HG03565 (cell line): Measurements from ENCODE around the gene PEX11A.

ENCODE experiments used
- ATAC-seq: cut with Tn5 transposase; IDR thresholded peaks from one replicate; pipeline ENCODE4 v1.9.1; 2021; ENCODE audit warnings: mild to moderate bottlenecking, moderate library complexity; ENCODE audit not compliant: unreplicated experiment

PEX11A gene

GRCh38 chr15:89657686-89658200 is 32.8 kb downstream of the PEX11A start:
- no peak for ATAC-seq

GRCh38 chr15:89656116-89656815 is 34.3 kb downstream of the PEX11A start:
- no peak for ATAC-seq

GRCh38 chr15:89654847-89655805 is 35.4 kb downstream of the PEX11A start, which contains the start of gene KIF7:
KIF7 (minus strand) TSS chr15:89655467; CDS start chr15:89652930, 2,537 bp downstream.
- no peak for ATAC-seq

- no peak for ATAC-seq
Observed at GRCh38 chr15:89654301-89654761, 36.2 kb downstream of the PEX11A start.

- ATAC-seq: no peak
Observed at GRCh38 chr15:89653578-89653977, 37.0 kb downstream of the PEX11A start.

- ATAC-seq: no peak
Observed at GRCh38 chr15:89652666-89653065, 37.9 kb downstream of the PEX11A start.

- no peak for ATAC-seq
Observed at GRCh38 chr15:89652131-89652530, 38.4 kb downstream of the PEX11A start.

- ATAC-seq: no peak
Observed at GRCh38 chr15:89649716-89650115, 40.8 kb downstream of the PEX11A start.

- no peak for ATAC-seq
Observed at GRCh38 chr15:89649013-89649625, 41.4 kb downstream of the PEX11A start.

GRCh38 chr15:89648106-89649012 is 42.2 kb downstream of the PEX11A start:
- no peak for ATAC-seq

- no peak for ATAC-seq
Observed at GRCh38 chr15:89647191-89647851, 43.2 kb downstream of the PEX11A start.

GRCh38 chr15:89646416-89647141 is 44.0 kb downstream of the PEX11A start:
- ATAC-seq: no peak

GRCh38 chr15:89645680-89646079 is 44.9 kb downstream of the PEX11A start:
- ATAC-seq: no peak

- ATAC-seq: no peak
Observed at GRCh38 chr15:89642106-89642505, 48.4 kb downstream of the PEX11A start.

- ATAC-seq: no peak
Observed at GRCh38 chr15:89641053-89641452, 49.5 kb downstream of the PEX11A start.

- ATAC-seq: no peak
Observed at GRCh38 chr15:89640245-89640644, 50.3 kb downstream of the PEX11A start.

- no peak for ATAC-seq
Observed at GRCh38 chr15:89633585-89633984, 57.0 kb downstream of the PEX11A start.

GRCh38 chr15:89632563-89633430 is 57.8 kb downstream of the PEX11A start:
- ATAC-seq: no peak
